ENCODE measurements around the gene ARHGEF16.

ARHGEF16 gene

DNA sequence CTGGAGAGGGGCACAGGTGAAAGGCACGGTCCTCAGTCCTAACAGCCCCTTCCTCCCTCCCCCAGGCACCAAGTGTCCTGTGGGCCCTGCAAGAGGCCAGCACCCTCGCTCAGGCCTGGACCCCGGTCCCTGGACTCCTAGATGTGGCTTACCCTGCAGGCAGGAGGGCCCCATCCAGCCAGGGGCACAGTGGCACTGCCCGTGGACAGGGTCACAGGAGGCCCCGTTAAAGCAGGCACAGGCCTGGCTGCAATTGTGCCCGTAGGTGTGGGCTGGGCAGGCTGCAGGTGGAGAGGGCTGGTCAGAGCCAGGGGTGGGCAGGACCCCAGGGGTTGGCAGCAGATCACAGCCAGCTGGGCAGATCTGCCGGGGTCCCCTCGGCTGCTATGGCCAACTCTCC, 44.5 kb downstream of the ARHGEF16 start:
- ATAC-seq (ENCODE audit: low read depth) (no peak), DNase-seq (ENCODE audit: low spot score) (no peak)
- Histone ChIP-seq H3K36me3 (ENCODE audit: low read depth) (no peaks in the 10 kb centered on the region), H3K27ac (ENCODE audit: poor library complexity, severe bottlenecking) (no peak overlapping the region), H3K4me3 (ENCODE audit: severe bottlenecking) (no peak overlapping the region), H3K27me3 (ENCODE audit: insufficient read depth, poor library complexity, severe bottlenecking) (no peaks in the 10 kb centered on the region), H3K4me1 (ENCODE audit: insufficient read depth, poor library complexity, severe bottlenecking) (peaks cover 3% of the 10 kb centered on the region), H3K9me3 (ENCODE audit: severe bottlenecking) (no peaks in the 10 kb centered on the region)
- no peak for TF ChIP-seq CTCF (IDR thresholded peaks at IDR 0.05; ENCODE audit: poor library complexity, severe bottlenecking)

DNA sequence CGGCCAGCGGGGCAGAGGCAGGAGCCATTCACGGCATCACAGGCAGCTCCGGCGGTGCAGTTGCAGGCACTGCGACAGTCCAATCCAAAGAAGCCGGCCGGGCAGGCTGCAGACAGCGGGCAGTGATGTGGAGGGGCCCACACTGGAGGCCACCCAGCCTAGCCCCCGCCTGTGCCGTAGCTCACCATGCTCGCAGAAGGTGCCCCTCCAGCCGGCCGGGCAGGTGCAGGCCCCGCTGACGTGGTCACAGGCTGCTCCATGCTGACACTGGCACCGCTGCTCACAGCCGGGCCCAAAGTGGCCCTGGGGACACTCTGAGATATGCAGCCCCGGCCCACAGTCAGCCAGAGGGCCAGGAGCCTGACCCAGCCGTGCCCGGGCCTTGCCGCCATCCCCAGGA, 45.1 kb downstream of the ARHGEF16 start:
- no peaks in the 10 kb centered on the region for H3K9me3 ChIP-seq (ENCODE audit: severe bottlenecking)
- no peaks in the 10 kb centered on the region for H3K36me3 ChIP-seq (ENCODE audit: low read depth)
- TF ChIP-seq CTCF (IDR thresholded peaks at IDR 0.05; ENCODE audit: poor library complexity, severe bottlenecking): no peak
- H3K27me3 ChIP-seq (ENCODE audit: insufficient read depth, poor library complexity, severe bottlenecking): no peaks in the 10 kb centered on the region
- ATAC-seq (ENCODE audit: low read depth) (no peak), DNase-seq (ENCODE audit: low spot score) (no peak)
- H3K4me3 ChIP-seq (ENCODE audit: severe bottlenecking): no peak overlapping the region
- H3K27ac ChIP-seq (ENCODE audit: poor library complexity, severe bottlenecking): no peak overlapping the region
- peaks cover 9% of the 10 kb centered on the region for H3K4me1 ChIP-seq (ENCODE audit: insufficient read depth, poor library complexity, severe bottlenecking)

DNA sequence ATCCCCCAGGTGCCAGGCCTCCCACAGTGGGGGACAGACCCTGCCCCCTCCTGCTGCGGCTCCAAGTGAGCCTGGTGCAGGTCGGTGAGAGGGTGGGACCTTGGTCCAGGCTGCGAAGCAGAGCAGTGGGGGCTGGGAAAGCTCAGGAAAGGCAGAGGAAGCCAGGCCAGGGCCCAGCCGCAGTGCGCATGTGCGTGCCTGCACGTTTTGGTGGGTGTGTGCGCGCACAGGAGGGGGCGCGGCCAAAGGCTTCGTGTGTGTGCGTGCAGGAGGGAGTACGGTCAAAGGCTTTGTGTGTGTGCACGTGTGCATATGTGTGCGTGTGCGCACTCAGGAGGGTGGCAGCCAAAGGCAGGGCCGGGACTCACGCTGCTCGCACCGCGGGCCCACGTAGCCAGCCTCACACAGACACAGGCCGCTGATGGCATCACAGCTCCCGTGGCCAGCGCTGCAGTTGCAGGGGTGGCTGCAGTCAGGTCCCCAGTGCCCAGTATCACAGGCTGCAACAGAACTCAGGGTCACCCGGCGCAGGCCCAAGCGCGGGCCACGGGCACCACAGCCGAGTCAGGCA, 45.9 kb downstream of the ARHGEF16 start:
- Histone ChIP-seq H3K27ac (ENCODE audit: poor library complexity, severe bottlenecking) (no peak overlapping the region), H3K4me3 (ENCODE audit: severe bottlenecking) (no peak overlapping the region), H3K27me3 (ENCODE audit: insufficient read depth, poor library complexity, severe bottlenecking) (no peaks in the 10 kb centered on the region), H3K4me1 (ENCODE audit: insufficient read depth, poor library complexity, severe bottlenecking) (peaks cover 12% of the 10 kb centered on the region), H3K36me3 (ENCODE audit: low read depth) (no peaks in the 10 kb centered on the region), H3K9me3 (ENCODE audit: severe bottlenecking) (no peaks in the 10 kb centered on the region)
- ATAC-seq (ENCODE audit: low read depth) (no peak), DNase-seq (ENCODE audit: low spot score) (no peak)
- no peak for TF ChIP-seq CTCF (IDR thresholded peaks at IDR 0.05; ENCODE audit: poor library complexity, severe bottlenecking)

DNA sequence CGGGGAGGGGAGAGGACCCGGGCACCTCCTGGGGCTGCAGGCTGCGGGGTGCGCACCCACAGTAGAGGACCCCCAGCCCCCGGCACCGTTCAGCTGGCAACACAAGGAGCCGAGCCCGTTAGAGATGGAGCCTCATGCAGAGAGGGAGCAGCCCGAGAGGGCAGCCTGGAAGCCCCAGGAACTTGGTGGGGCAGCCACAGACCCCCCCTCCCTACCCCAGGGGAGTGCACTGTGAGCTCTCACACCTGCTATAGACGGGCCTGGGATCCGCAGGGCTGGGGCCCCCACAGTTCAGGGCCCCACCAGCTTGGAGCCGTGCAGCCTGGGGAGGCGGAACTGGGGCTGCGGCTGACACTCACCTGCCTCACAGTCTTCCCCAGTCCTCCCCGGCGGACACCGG, 47.0 kb downstream of the ARHGEF16 start:
- Histone ChIP-seq H3K9me3 (ENCODE audit: severe bottlenecking) (no peaks in the 10 kb centered on the region), H3K36me3 (ENCODE audit: low read depth) (no peaks in the 10 kb centered on the region), H3K4me3 (ENCODE audit: severe bottlenecking) (no peak overlapping the region), H3K27ac (ENCODE audit: poor library complexity, severe bottlenecking) (no peak overlapping the region), H3K27me3 (ENCODE audit: insufficient read depth, poor library complexity, severe bottlenecking) (no peaks in the 10 kb centered on the region), H3K4me1 (ENCODE audit: insufficient read depth, poor library complexity, severe bottlenecking) (peaks cover 12% of the 10 kb centered on the region)
- no peak for TF ChIP-seq CTCF (IDR thresholded peaks at IDR 0.05; ENCODE audit: poor library complexity, severe bottlenecking)
- ATAC-seq (ENCODE audit: low read depth): no peak
- no peak for DNase-seq (ENCODE audit: low spot score)

DNA sequence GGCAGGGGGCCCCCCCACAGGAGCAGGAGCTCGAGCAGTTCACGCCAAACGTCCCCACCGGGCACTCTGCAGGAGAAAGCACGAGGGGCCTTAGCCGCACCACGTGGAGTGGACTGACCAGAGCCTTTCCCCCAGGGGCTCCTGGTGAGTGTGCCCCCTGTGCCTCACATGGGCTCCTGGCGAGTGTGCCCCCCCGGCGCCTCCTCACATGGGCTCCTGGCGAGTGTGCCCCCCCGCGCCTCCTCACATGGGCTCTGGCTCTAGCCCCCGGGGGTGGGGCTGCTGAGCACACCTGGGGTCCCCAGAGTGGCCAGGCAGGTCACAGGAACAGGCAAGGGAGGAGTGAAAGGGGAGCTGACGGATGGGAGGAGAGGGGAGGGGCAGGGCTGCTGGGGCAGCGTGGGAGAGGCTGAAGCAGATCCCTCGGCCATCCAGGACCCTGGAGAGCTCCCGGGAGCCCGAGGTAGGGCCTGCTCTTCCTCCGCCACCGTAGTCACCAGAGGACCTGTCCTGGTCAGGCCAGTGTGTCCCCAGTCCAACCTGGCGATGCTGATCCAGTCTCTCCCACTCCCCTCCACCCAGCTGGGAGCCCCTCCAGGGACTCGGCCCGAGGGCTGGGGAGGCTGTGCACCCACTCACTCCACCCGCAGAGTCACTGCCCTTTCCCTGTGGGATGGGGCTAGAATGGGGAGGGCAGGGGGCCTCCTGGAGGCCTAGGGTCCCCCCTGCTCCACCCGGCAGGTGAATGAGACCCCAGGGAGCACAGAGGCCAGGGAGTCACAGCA, 47.6 kb downstream of the ARHGEF16 start:
- H3K9me3 ChIP-seq (ENCODE audit: severe bottlenecking): no peaks in the 10 kb centered on the region
- DNase-seq (ENCODE audit: low spot score) (peak; percentile 98), ATAC-seq (ENCODE audit: low read depth) (peak; percentile 30)
- no peaks in the 10 kb centered on the region for H3K27me3 ChIP-seq (ENCODE audit: insufficient read depth, poor library complexity, severe bottlenecking)
- peaks cover 12% of the 10 kb centered on the region for H3K4me1 ChIP-seq (ENCODE audit: insufficient read depth, poor library complexity, severe bottlenecking)
- H3K27ac ChIP-seq (ENCODE audit: poor library complexity, severe bottlenecking): no peak overlapping the region
- TF ChIP-seq CTCF (IDR thresholded peaks at IDR 0.05; ENCODE audit: poor library complexity, severe bottlenecking): no peak
- no peaks in the 10 kb centered on the region for H3K36me3 ChIP-seq (ENCODE audit: low read depth)
- no peak overlapping the region for H3K4me3 ChIP-seq (ENCODE audit: severe bottlenecking)
